Cardiac fibroblast (primary cell): ENCODE data around the gene WASF3.

Source experiments
- DNase-seq, 2 donors: peaks; one replicate each; pipeline versions ENCODE4 v3.0.0 to v3.0.0-alpha.2; 2010; ENCODE audit warnings: low read depth in 2 of 2
- H3K4me3 ChIP-seq, 2 donors: replicated peaks in 1 of 2; 1 replicate in 1 of 2; 2 replicates in 1 of 2; pipeline ENCODE4 v1.5.1; 2011; ENCODE audit warnings: low read depth in 2 of 2, low read length in 2 of 2, mild to moderate bottlenecking in 2 of 2, moderate library complexity in 1 of 2
- CTCF ChIP-seq: IDR thresholded peaks from one replicate; pipeline ENCODE4 v1.5.1; 2011; ENCODE audit warnings: low read depth, mild to moderate bottlenecking, low read length, inconsistent platforms

Gene WASF3

GRCh38 chr13:26541678-26542568 lies 15.6 kb upstream of the WASF3 start:
- no peak overlapping the region for H3K4me3 ChIP-seq
- no peak for TF ChIP-seq CTCF
- DNase-seq: no peak

GRCh38 chr13:26544707-26545106 lies 12.8 kb upstream of the WASF3 start:
- no peak for DNase-seq
- H3K4me3 ChIP-seq: no peak overlapping the region
- no peak for TF ChIP-seq CTCF

DNA sequence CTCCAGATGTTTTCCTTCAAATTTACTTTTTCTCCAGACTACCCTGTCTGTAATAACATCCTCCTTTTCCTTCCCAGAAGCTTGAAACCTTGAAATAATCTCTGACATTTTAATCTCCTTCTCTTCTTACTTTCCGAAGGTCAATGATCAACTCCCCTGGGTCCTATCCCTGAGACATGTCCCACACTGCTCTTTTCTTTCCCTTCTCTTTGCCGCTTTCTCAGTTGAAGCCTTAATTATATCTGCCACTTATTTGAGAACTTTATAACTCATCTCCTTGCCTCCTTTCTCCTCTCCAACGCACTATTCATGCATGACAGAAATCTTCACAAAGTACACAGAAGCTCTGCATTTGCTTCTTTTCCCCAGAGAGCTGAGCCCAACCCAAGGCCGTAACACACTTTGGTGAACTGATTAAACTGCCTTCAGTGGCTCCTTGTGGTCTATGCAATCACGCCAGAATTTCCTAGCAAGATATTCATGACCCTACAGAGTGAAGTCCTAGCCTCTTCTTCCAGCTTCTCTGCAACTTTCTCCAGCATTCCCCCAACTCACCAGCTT lies 9.2 kb upstream of the WASF3 start:
- TF ChIP-seq CTCF: no peak
- DNase-seq: no peak
- H3K4me3 ChIP-seq: no peak overlapping the region

- no peak for TF ChIP-seq CTCF
- DNase-seq: no peak
- no peak overlapping the region for H3K4me3 ChIP-seq
Observed at GRCh38 chr13:26549713-26550112, 7.8 kb upstream of the WASF3 start.

DNA sequence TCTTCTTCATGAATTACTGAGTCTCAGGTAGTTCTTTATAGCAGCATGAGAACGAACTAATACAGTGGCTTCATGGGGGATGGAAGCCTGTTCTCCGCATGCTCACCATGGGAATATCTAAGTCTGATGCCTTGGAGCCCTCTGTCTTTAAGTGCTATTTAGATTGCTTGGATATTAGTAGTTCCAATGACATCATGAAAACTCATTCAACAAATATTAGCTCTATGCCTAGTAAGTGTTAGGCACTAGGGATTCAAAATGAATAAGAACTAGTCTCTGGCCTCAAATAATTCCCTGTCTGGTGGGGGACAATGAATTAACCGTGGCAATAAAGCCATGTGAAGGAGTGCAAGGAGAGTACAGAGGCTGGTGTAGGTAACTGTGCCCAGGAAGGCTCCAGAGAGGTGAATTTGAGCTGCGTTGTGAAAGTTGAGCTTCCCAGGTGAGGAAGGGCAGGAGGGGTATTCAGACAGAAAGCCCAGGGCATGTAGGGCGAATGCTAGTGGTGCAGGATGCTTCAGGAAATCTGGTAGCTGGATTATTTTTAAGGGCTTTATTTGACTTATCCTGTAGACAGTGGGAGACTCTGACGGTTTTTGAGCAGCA lies 6.1 kb upstream of the WASF3 start:
- DNase-seq: no peak
- H3K4me3 ChIP-seq: no peak overlapping the region
- no peak for TF ChIP-seq CTCF

DNA sequence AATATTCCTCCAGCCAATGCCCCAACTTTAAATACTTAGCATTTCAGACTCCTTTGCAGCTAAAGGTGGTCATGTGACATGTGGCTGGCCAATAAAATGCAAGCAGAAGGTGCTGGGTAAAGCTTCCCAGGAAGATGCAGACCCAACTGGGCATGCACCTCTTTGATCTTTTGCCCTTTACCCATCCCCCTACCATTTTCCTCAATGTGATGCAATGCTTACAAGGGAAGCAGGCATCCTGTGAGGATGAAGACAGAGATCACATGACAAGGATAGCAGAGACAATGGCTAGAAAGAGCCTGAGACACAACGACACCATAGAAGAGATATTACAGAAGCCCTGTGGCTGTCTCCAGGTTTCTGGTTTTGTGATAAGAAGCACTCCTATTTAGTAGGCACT lies 2.1 kb upstream of the WASF3 start:
- DNase-seq: no peak
- no peak overlapping the region for H3K4me3 ChIP-seq
- TF ChIP-seq CTCF: no peak
